ENCODE data around the gene EDRF1. TPM values are rescaled to one million over a fixed set of nuclear protein-coding genes. Genes with fewer than 3 reads are reported as not detected.

Gene EDRF1
- total RNA-seq, 1 donor from 2014 or later, result 18.1 TPM

- H3K36me3 ChIP-seq, result peaks cover 79% of the 10 kb centered on the region
- no peak for DNase-seq
- H3K4me1 ChIP-seq, result no peaks in the 10 kb centered on the region
- no peak for ATAC-seq
- H3K9me3 ChIP-seq, result no peaks in the 10 kb centered on the region
- no peak overlapping the region for H3K27ac ChIP-seq
- no peak for TF ChIP-seq CTCF (IDR thresholded peaks at IDR 0.05)
- no peaks in the 10 kb centered on the region for H3K27me3 ChIP-seq (ENCODE audit: low read depth)
- H3K4me3 ChIP-seq, result no peak overlapping the region
- intact Hi-C loops (cut with DNase I), result no loop called here
These were observed 76.2 kb downstream of the EDRF1 start for GRCh38 chr10:125795637-125796190.

GRCh38 chr10:125797424-125797823 is 77.9 kb downstream of the EDRF1 start:
- no peak for DNase-seq
- no peak overlapping the region for H3K4me3 ChIP-seq
- TF ChIP-seq CTCF (IDR thresholded peaks at IDR 0.05), result no peak
- H3K9me3 ChIP-seq, result no peaks in the 10 kb centered on the region
- H3K27me3 ChIP-seq (ENCODE audit: low read depth), result no peaks in the 10 kb centered on the region
- H3K27ac ChIP-seq, result no peak overlapping the region
- no peaks in the 10 kb centered on the region for H3K4me1 ChIP-seq
- H3K36me3 ChIP-seq, result peaks cover 79% of the 10 kb centered on the region
- ATAC-seq, result no peak
- intact Hi-C loops (cut with DNase I), result no loop called here

GRCh38 chr10:125797994-125798662 is 78.6 kb downstream of the EDRF1 start:
- Histone ChIP-seq H3K9me3 (no peaks in the 10 kb centered on the region), H3K27me3 (ENCODE audit: low read depth) (no peaks in the 10 kb centered on the region), H3K4me3 (no peak overlapping the region), H3K36me3 (peaks cover 78% of the 10 kb centered on the region), H3K27ac (no peak overlapping the region), H3K4me1 (no peaks in the 10 kb centered on the region)
- DNase-seq (no peak), ATAC-seq (peak in 1 of 2 donors; percentile 28)
- intact Hi-C loops (cut with DNase I), result no loop called here
- no peak for TF ChIP-seq CTCF (IDR thresholded peaks at IDR 0.05)

GRCh38 chr10:125799451-125800182 is 80.1 kb downstream of the EDRF1 start:
- no peaks in the 10 kb centered on the region for H3K9me3 ChIP-seq
- H3K27ac ChIP-seq, result no peak overlapping the region
- H3K4me3 ChIP-seq, result no peak overlapping the region
- H3K27me3 ChIP-seq (ENCODE audit: low read depth), result no peaks in the 10 kb centered on the region
- peaks cover 76% of the 10 kb centered on the region for H3K36me3 ChIP-seq
- DNase-seq (no peak), ATAC-seq (no peak)
- intact Hi-C loops (cut with DNase I), result no loop called here
- H3K4me1 ChIP-seq, result no peaks in the 10 kb centered on the region
- TF ChIP-seq CTCF (IDR thresholded peaks at IDR 0.05), result no peak

- no peaks in the 10 kb centered on the region for H3K9me3 ChIP-seq
- DNase-seq (no peak), ATAC-seq (no peak)
- H3K27ac ChIP-seq, result no peak overlapping the region
- no peak for TF ChIP-seq CTCF (IDR thresholded peaks at IDR 0.05)
- H3K4me3 ChIP-seq, result no peak overlapping the region
- H3K27me3 ChIP-seq (ENCODE audit: low read depth), result no peaks in the 10 kb centered on the region
- H3K36me3 ChIP-seq, result peaks cover 74% of the 10 kb centered on the region
- H3K4me1 ChIP-seq, result no peaks in the 10 kb centered on the region
- intact Hi-C loops (cut with DNase I), result no loop called here
These were observed 82.1 kb downstream of the EDRF1 start for GRCh38 chr10:125801574-125801973.
